ENCODE results near the gene OCRL. TPM values are rescaled to one million over a fixed set of nuclear protein-coding genes. Genes with fewer than 3 reads are reported as not detected.

OCRL gene
- total and polyA plus RNA-seq, 2 of the 4 experiments (the other 2 are of a cell fraction), result 19.4 to 20.6 TPM

GRCh38 chrX:129597905-129598304 is 57.8 kb downstream of the OCRL start:
- TF ChIP-seq MXI1 (IDR thresholded peaks at IDR 0.05; ENCODE audit: borderline replicate concordance, low read depth, low read length) (no peak), USF2 (IDR thresholded peaks at IDR 0.05; ENCODE audit: low read depth, low read length) (no peak), BHLHE40 (IDR thresholded peaks at IDR 0.05; ENCODE audit: low read depth, low read length) (no peak), NFE2L2 (IDR thresholded peaks at IDR 0.05; ENCODE audit: low read depth, low read length) (no peak), CHD1 (IDR thresholded peaks at IDR 0.05; ENCODE audit: low read depth, low read length) (no peak), POLR2A (IDR thresholded peaks at IDR 0.05; ENCODE audit: low read depth, low read length) (no peak), ELK1 (IDR thresholded peaks at IDR 0.05; ENCODE audit: borderline replicate concordance, low read depth, low read length) (no peak), CEBPB (IDR thresholded peaks at IDR 0.05; ENCODE audit: low read depth, low read length) (no peak), MAFK (IDR thresholded peaks at IDR 0.05; ENCODE audit: low read depth, low read length) (no peak), FOS (IDR thresholded peaks at IDR 0.05; ENCODE audit: low read depth, low read length) (no peak)
- Histone ChIP-seq H3K23ac (ENCODE audit: low read depth, low read length) (no peak overlapping the region), H3K56ac (ENCODE audit: extremely low read depth, insufficient read depth, low read length) (no peak overlapping the region), H3K4me3 (ENCODE audit: insufficient read depth, low read depth, low read length) (no peak overlapping the region), H4K8ac (ENCODE audit: low read depth in 2 of 2, low read length in 2 of 2) (no peak overlapping the region), H2BK15ac (ENCODE audit: low read depth, low read length) (no peak overlapping the region), H4K91ac (ENCODE audit: insufficient read depth, low read depth, low read length) (no peak overlapping the region), H2BK120ac (ENCODE audit: low read depth, low read length) (no peak overlapping the region), H3K4me2 (ENCODE audit: low read depth, low read length) (no peak overlapping the region), H3K4ac (ENCODE audit: low read depth, low read length) (no peak overlapping the region), H3K79me1 (ENCODE audit: low read depth in 1 of 2, low read length in 2 of 2) (no peaks in the 10 kb centered on the region), H3K9me3 (ENCODE audit: control insufficient read depth, insufficient read depth, low read length) (no peaks in the 10 kb centered on the region), H3K18ac (ENCODE audit: low read depth, low read length) (no peak overlapping the region), H3K27me3 (ENCODE audit: control insufficient read depth, insufficient read depth, low read length) (peaks cover 5% of the 10 kb centered on the region; the same call in 1 of the 2 replicates), H4K5ac (ENCODE audit: low read depth, low read length) (no peak overlapping the region), H2BK5ac (ENCODE audit: low read depth, low read length, poor library complexity, severe bottlenecking) (no peak overlapping the region), H2AK5ac (ENCODE audit: low read depth, low read length) (no peak overlapping the region), H3K9me1 (ENCODE audit: insufficient read depth, low read length) (no peaks in the 10 kb centered on the region; the same call in 1 of the 2 replicates), H4K20me1 (ENCODE audit: insufficient read depth, low read length) (no peaks in the 10 kb centered on the region), H3K9ac (ENCODE audit: low read depth, low read length) (no peak overlapping the region), H2BK20ac (ENCODE audit: low read depth, low read length) (no peak overlapping the region), H3K36me3 (ENCODE audit: control insufficient read depth, insufficient read depth, low read length) (peaks cover 6% of the 10 kb centered on the region), H3K27ac (ENCODE audit: insufficient read depth, low read length) (no peak overlapping the region), H3K4me1 (ENCODE audit: control insufficient read depth, insufficient read depth, low read length) (peaks cover under 1% of the 10 kb centered on the region; the same call in 1 of the 2 replicates), H3K14ac (replicated peaks; ENCODE audit: low read depth, low read length) (no peak overlapping the region), H2AFZ (replicated peaks; ENCODE audit: low read length, poor library complexity) (no peak overlapping the region), H2AK9ac (replicated peaks; ENCODE audit: low read depth, low read length, poor library complexity) (no peak overlapping the region)
- in situ Hi-C loops (cut with MboI; ENCODE audit: low sequenced_read_pairs) (no loop called here), dilution Hi-C loops (cut with HindIII; ENCODE audit: low sequenced_read_pairs, unreplicated experiment) (no loop called here), intact Hi-C loops (cut with micrococcal nuclease) (no loop called here)
- POLR2A ChIA-PET (ENCODE audit: unreplicated experiment), result no interaction called here
- CTCF ChIA-PET, result no interaction called here
- no TSS peak for BruUV-seq (replicated peaks)
- DNase-seq (no peak), ATAC-seq (ENCODE audit: low read depth) (no peak)
- WGBS, 2 experiments (ENCODE audit: extremely low coverage in 2 of 2, insufficient read length in 1 of 2), result 59% methylated on average over 3 of the region's 5 CpGs; no CpG with 5 or more reads in 1 of the 2 experiments

All from IMR-90 (cell line).